Measurements from ENCODE around the gene MOSMO. TPM values are rescaled to one million over a fixed set of nuclear protein-coding genes. Genes with fewer than 3 reads are reported as not detected.

The MOSMO gene
- total and polyA plus RNA-seq, 9 of the 15 experiments (the other 6 are each of a cell fraction or from before 2014, with no cell fraction given): 1.9 to 13.3 (median 7.7) TPM

GRCh38 chr16:22070361-22071330, 62.7 kb downstream of the MOSMO start (continued):
- TF ChIP-seq MGA (IDR thresholded peaks at IDR 0.05) (no peak), PATZ1 (CRISPR knock-in tag; IDR thresholded peaks at IDR 0.05; ENCODE audit: borderline replicate concordance) (no peak), SOX6 (IDR thresholded peaks at IDR 0.05) (no peak), SMAD1 (IDR thresholded peaks at IDR 0.05; ENCODE audit: low read depth, low read length, partially characterized antibody) (no peak), ARID3A (IDR thresholded peaks at IDR 0.05; ENCODE audit: borderline replicate concordance, low read depth, low read length) (no peak), GABPB2 (CRISPR knock-in tag; conservative IDR thresholded peaks at IDR 0.05) (no peak), DLX4 (CRISPR knock-in tag; IDR thresholded peaks at IDR 0.05) (no peak), ERF (CRISPR knock-in tag; IDR thresholded peaks at IDR 0.05) (no peak)
